Effector memory CD8-positive, alpha-beta T cell (primary cell): Measurements from ENCODE around the gene GTF2B.
A peak's percentile ranks its signal among the peaks of the same experiment; 100 is the strongest.
"Not testable (repeated sequence)": the region's sequence is repeated elsewhere in the genome, so short reads cannot be mapped to it uniquely, and the experiment has no call there.

Source experiments
- ATAC-seq: fragments of 150-1000 bp; cut with Tn5 transposase; replicated peaks from 2 replicates; pipeline ENCODE4 v1.10.0; 2021; ENCODE audit warnings: mild to moderate bottlenecking, moderate library complexity
- DNase-seq, 3 experiments: peaks; one replicate each; pipeline ENCODE4 v3.0.0; 2021
- H3K27ac Mint-ChIP-seq, 2 donors: one replicate each; pipeline ENCODE4 v1.8.0; 2022; ENCODE audit warnings: mild to moderate bottlenecking in 2 of 2, mixed read lengths in 2 of 2, moderate library complexity in 2 of 2
- H3K27me3 Mint-ChIP-seq, 2 donors: one replicate each; pipeline ENCODE4 v1.8.0; 2022; ENCODE audit warnings: mixed read lengths in 2 of 2
- H3K36me3 Mint-ChIP-seq: one replicate; pipeline ENCODE4 v1.8.0; 2022; ENCODE audit warnings: mild to moderate bottlenecking, moderate library complexity, mixed read lengths; ENCODE audit not compliant: insufficient read depth
- H3K4me1 Mint-ChIP-seq, 2 donors: one replicate each; pipeline ENCODE4 v1.8.0; 2022; ENCODE audit warnings: low read depth in 2 of 2, mixed read lengths in 2 of 2
- H3K4me3 Mint-ChIP-seq, 2 donors: one replicate each; pipeline ENCODE4 v1.8.0; 2022; ENCODE audit warnings: mild to moderate bottlenecking in 2 of 2, mixed read lengths in 2 of 2, moderate library complexity in 2 of 2
- H3K9me3 Mint-ChIP-seq, 2 donors: one replicate each; pipeline ENCODE4 v1.8.0; 2022; ENCODE audit warnings: mixed read lengths in 2 of 2
- total RNA-seq, 9 experiments: gene quantifications; one replicate each; lab custom pipeline; 2026; lab: John Stamatoyannopoulos, UW

GTF2B gene
- total RNA-seq, result 46.6 to 105 (median 76.0) reads per million in 9 experiments

GRCh38 chr1:88891318-88891950, at the start of gene GTF2B:
GTF2B (minus strand) TSS chr1:88891567; CDS start chr1:88891499, 68 bp downstream.
- no peaks in the 10 kb centered on the region for H3K27me3 Mint-ChIP-seq
- H3K4me3 Mint-ChIP-seq, result peak within 1 kb of the TSS; percentile 92 to 93
- peak within 1 kb of the TSS; percentile 97 to 99 for H3K27ac Mint-ChIP-seq
- H3K4me1 Mint-ChIP-seq, result peaks cover 30 to 33% of the 10 kb centered on the region in 2 donors
- DNase-seq (peak; percentile 93 to 97 (median 93)), ATAC-seq (peak; percentile 89)
- H3K36me3 Mint-ChIP-seq, result peaks cover 38% of the 10 kb centered on the region
- no peaks in the 10 kb centered on the region for H3K9me3 Mint-ChIP-seq

- not testable (repeated sequence) for ATAC-seq, DNase-seq, H3K27me3 Mint-ChIP-seq, H3K4me3 Mint-ChIP-seq, H3K4me1 Mint-ChIP-seq, H3K9me3 Mint-ChIP-seq, H3K27ac Mint-ChIP-seq
- peaks cover 64% of the 10 kb centered on the region for H3K36me3 Mint-ChIP-seq
Observed at GRCh38 chr1:88938528-88938927, 47.2 kb upstream of the GTF2B start.

GRCh38 chr1:88936760-88937342, 45.5 kb upstream of the GTF2B start:
- ATAC-seq, result no peak
- Mint-ChIP-seq H3K4me3 (no peak overlapping the region), H3K27ac (peak overlapping the region in 1 of 2 donors; percentile 36)

GRCh38 chr1:88936223-88936523, 44.8 kb upstream of the GTF2B start:
- Mint-ChIP-seq H3K4me1 (no peaks in the 10 kb centered on the region), H3K27ac (peak overlapping the region in 1 of 2 donors; percentile 7), H3K4me3 (no peak overlapping the region), H3K36me3 (peaks cover 46% of the 10 kb centered on the region), H3K27me3 (no peaks in the 10 kb centered on the region), H3K9me3 (no peaks in the 10 kb centered on the region)
- no peak for ATAC-seq
- no peak for DNase-seq

More at GRCh38 chr1:88936760-88937342, 45.5 kb upstream of the GTF2B start:
- Mint-ChIP-seq H3K27me3 (no peaks in the 10 kb centered on the region), H3K9me3 (no peaks in the 10 kb centered on the region), H3K4me1 (no peaks in the 10 kb centered on the region), H3K36me3 (peaks cover 53% of the 10 kb centered on the region)
- no peak for DNase-seq

GRCh38 chr1:88935522-88936222, 44.3 kb upstream of the GTF2B start:
- peak; percentile 52 for ATAC-seq
- Mint-ChIP-seq H3K4me3 (no peak overlapping the region), H3K4me1 (no peaks in the 10 kb centered on the region), H3K27ac (peak overlapping the region in 1 of 2 donors; percentile 7), H3K36me3 (peaks cover 43% of the 10 kb centered on the region), H3K9me3 (no peaks in the 10 kb centered on the region), H3K27me3 (no peaks in the 10 kb centered on the region)
- DNase-seq, result peak; percentile 6 to 12 (median 9)

- not testable (repeated sequence) for H3K4me3 Mint-ChIP-seq, ATAC-seq, H3K9me3 Mint-ChIP-seq, H3K27ac Mint-ChIP-seq, H3K4me1 Mint-ChIP-seq, H3K27me3 Mint-ChIP-seq, DNase-seq
- H3K36me3 Mint-ChIP-seq, result peaks cover 23% of the 10 kb centered on the region
Observed at GRCh38 chr1:88930176-88930575, 38.8 kb upstream of the GTF2B start.

- Mint-ChIP-seq H3K27me3 (no peaks in the 10 kb centered on the region), H3K4me1 (no peaks in the 10 kb centered on the region), H3K9me3 (peaks cover 3 to 6% of the 10 kb centered on the region in 2 donors), H3K27ac (no peak overlapping the region), H3K4me3 (no peak overlapping the region), H3K36me3 (peaks cover 18% of the 10 kb centered on the region)
- DNase-seq (no peak), ATAC-seq (no peak)
Observed at GRCh38 chr1:88923224-88923623, 31.9 kb upstream of the GTF2B start.

DNA sequence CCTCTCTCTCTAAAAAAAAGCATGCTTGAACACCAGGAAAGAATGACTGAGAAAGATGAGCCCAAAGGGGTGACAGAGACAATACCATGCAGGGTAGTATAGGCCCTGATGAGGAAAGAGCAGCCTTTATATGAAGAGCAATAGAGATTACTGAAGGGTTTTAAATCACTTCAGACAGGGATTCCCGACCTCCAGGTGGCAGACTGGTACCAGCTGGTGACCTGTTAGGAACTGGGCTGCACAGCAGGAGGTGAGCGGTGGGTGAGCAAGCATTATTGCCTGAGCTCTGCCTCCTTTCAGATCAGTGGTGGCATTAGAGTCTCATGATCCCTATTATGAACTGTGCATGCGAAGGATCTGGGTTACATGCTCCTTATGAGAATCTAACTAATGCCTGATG, 30.8 kb upstream of the GTF2B start:
- Mint-ChIP-seq H3K9me3 (peaks cover 3 to 10% of the 10 kb centered on the region in 2 donors), H3K27ac (peak overlapping the region in 1 of 2 donors; percentile 11), H3K36me3 (peaks cover 18% of the 10 kb centered on the region), H3K27me3 (no peaks in the 10 kb centered on the region), H3K4me3 (no peak overlapping the region), H3K4me1 (peaks cover 0 to 2% of the 10 kb centered on the region in 2 donors)
- no peak for DNase-seq
- ATAC-seq, result no peak

- DNase-seq, result no peak
- H3K4me3 Mint-ChIP-seq, result no peak overlapping the region
- peaks cover 5 to 23% of the 10 kb centered on the region in 2 donors for H3K9me3 Mint-ChIP-seq
- no peak overlapping the region for H3K27ac Mint-ChIP-seq
- H3K4me1 Mint-ChIP-seq, result peaks cover 0 to 5% of the 10 kb centered on the region in 2 donors
- ATAC-seq, result no peak
- no peaks in the 10 kb centered on the region for H3K27me3 Mint-ChIP-seq
- H3K36me3 Mint-ChIP-seq, result peaks cover 18% of the 10 kb centered on the region
Observed at GRCh38 chr1:88920845-88921244, 29.5 kb upstream of the GTF2B start.

GRCh38 chr1:88917321-88918025, 26.1 kb upstream of the GTF2B start:
- Mint-ChIP-seq H3K27ac (no peak overlapping the region), H3K27me3 (no peaks in the 10 kb centered on the region), H3K9me3 (peaks cover 9 to 31% of the 10 kb centered on the region in 2 donors), H3K4me3 (no peak overlapping the region), H3K36me3 (peaks cover 4% of the 10 kb centered on the region), H3K4me1 (peaks cover 0 to 5% of the 10 kb centered on the region in 2 donors)
- no peak for ATAC-seq
- DNase-seq, result no peak

DNA sequence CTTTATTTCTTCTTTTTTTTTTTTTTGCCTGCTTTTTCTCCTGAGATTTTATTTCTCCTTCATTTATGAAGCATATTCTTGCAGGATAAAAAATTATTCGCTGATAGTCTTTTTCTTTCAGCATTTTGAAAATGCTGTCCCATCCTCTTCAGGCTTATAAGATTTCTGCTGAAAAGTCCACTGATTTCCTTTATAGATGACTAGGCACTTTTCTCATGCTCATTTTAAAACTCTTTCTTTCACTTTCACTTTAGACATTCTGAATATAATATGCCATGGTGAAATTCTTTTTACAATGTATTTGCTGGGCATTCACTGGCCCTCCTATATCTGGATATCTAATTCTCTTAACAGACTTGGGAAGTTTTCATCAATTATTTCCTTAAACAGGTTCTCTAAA, 25.5 kb upstream of the GTF2B start:
- Mint-ChIP-seq H3K9me3 (peaks cover 9 to 31% of the 10 kb centered on the region in 2 donors), H3K27me3 (no peaks in the 10 kb centered on the region), H3K4me3 (no peak overlapping the region), H3K36me3 (peaks cover 4% of the 10 kb centered on the region), H3K27ac (peak overlapping the region in 1 of 2 donors; percentile 20), H3K4me1 (peaks cover 0 to 5% of the 10 kb centered on the region in 2 donors)
- no peak for DNase-seq
- ATAC-seq, result no peak

DNA sequence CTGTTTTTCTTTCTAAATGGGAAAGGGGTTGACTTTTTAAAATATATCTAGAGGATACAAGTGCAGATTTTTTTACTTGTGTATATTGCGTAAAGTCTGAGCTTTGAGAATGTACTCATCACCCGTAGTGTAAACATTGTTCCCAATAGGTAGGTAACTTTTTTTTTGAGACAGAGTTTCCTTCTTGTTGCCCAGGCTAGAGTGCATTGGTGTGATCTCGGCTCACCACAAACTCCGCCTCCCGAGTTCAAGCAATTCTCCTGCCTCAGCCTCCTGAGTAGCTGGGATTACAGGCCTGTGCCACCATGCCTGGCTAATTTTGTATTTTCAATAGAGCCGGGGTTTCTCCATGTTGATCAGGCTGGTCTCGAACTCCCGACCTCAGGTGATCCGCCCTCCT, 20.4 kb upstream of the GTF2B start:
- H3K4me1 Mint-ChIP-seq, DNase-seq, H3K4me3 Mint-ChIP-seq, ATAC-seq, H3K27ac Mint-ChIP-seq, H3K27me3 Mint-ChIP-seq, H3K36me3 Mint-ChIP-seq: not testable (repeated sequence)
- H3K9me3 Mint-ChIP-seq, result peaks cover 5 to 17% of the 10 kb centered on the region in 2 donors

DNA sequence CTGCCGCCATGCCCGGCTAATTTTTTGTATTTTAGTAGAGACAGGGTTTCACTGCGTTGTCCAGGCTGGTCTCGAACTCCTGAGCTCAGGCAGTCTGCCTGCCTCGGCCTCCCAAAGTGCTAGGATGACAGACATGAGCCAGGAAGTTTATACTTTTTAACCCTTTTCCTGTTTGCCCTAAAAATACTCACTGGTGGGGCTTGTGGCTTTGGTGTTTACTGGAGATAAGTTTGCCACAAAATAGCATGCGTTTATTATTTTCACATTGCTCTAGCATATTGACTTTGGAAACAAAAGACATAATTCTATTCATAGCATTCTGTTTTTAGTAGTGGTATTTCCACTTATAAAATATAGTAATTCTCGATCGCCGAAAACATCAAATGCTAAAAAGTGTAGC, 19.8 kb upstream of the GTF2B start:
- peaks cover 4 to 11% of the 10 kb centered on the region in 2 donors for H3K9me3 Mint-ChIP-seq
- ATAC-seq (no peak), DNase-seq (no peak)
- H3K4me1 Mint-ChIP-seq, result no peaks in the 10 kb centered on the region
- no peaks in the 10 kb centered on the region for H3K36me3 Mint-ChIP-seq
- H3K27ac Mint-ChIP-seq, result no peak overlapping the region
- H3K4me3 Mint-ChIP-seq, result no peak overlapping the region
- no peaks in the 10 kb centered on the region for H3K27me3 Mint-ChIP-seq
